Frontal cortex (tissue), 4 donors: ENCODE measurements around the gene SH3BP2. TPM values are rescaled to one million over a fixed set of nuclear protein-coding genes. Genes with fewer than 3 reads are reported as not detected.

Experiments used
- DNase-seq, 2 donors: peaks; one replicate each; pipeline ENCODE4 v3.0.0; 2012; ENCODE audit warnings: low spot score in 2 of 2
- FAIRE-seq: peaks from 2 replicates; lab custom pipeline; 2012; peaks lifted over from hg19 to GRCh38; lab: Jason Lieb, UNC
- total RNA-seq: library from RNA; depleted of rRNA; stranded (reverse); fragments of >200 nt; gene quantifications from one replicate; pipeline ENCODE4 v1.2.3, GENCODE V29; 2014
- donor health status: control.
- donor health status: control.
- donor health status: control.

The SH3BP2 gene
- 19.6 TPM for total RNA-seq

GRCh38 chr4:2792711-2793585, at the start of gene SH3BP2:
TSS of gene SH3BP2 (plus strand) at chr4:2793085. CDS start at chr4:2820618, 27,533 bp downstream.
- peak; percentile 69 to 85 for DNase-seq
- no peak for FAIRE-seq

- FAIRE-seq (no peak), DNase-seq (no peak)
Observed at GRCh38 chr4:2743518-2744445, 49.1 kb upstream of the SH3BP2 start.

GRCh38 chr4:2744576-2745270, 48.2 kb upstream of the SH3BP2 start:
- DNase-seq (no peak), FAIRE-seq (no peak)

GRCh38 chr4:2745516-2745915, 47.4 kb upstream of the SH3BP2 start:
- DNase-seq = no peak
- no peak for FAIRE-seq

- no peak for DNase-seq
- FAIRE-seq = no peak
Observed at GRCh38 chr4:2745981-2746806, 46.7 kb upstream of the SH3BP2 start.

- DNase-seq (no peak), FAIRE-seq (no peak)
Observed at GRCh38 chr4:2746891-2747695, 45.8 kb upstream of the SH3BP2 start.

GRCh38 chr4:2750719-2751605, 41.9 kb upstream of the SH3BP2 start:
- no peak for FAIRE-seq
- no peak for DNase-seq

- no peak for DNase-seq
- FAIRE-seq = no peak
Observed at GRCh38 chr4:2753436-2753835, 39.4 kb upstream of the SH3BP2 start.

GRCh38 chr4:2754848-2755819, 37.8 kb upstream of the SH3BP2 start:
- DNase-seq (no peak), FAIRE-seq (no peak)

- DNase-seq (peak; percentile 97 to 99), FAIRE-seq (no peak)
Observed at GRCh38 chr4:2755821-2756690, 36.8 kb upstream of the SH3BP2 start, which contains the start of gene TNIP2. TSS of gene TNIP2 (minus strand) at chr4:2756336. CDS start at chr4:2756289, 47 bp downstream.

- DNase-seq = no peak
- no peak for FAIRE-seq
Observed at GRCh38 chr4:2756691-2757350, 36.1 kb upstream of the SH3BP2 start.

- no peak for FAIRE-seq
Observed at GRCh38 chr4:2757426-2757825, 35.5 kb upstream of the SH3BP2 start.

GRCh38 chr4:2761035-2761923, 31.6 kb upstream of the SH3BP2 start:
- DNase-seq (no peak), FAIRE-seq (no peak)

More at GRCh38 chr4:2757426-2757825, 35.5 kb upstream of the SH3BP2 start:
- DNase-seq = no peak

GRCh38 chr4:2762048-2762447, 30.8 kb upstream of the SH3BP2 start:
- FAIRE-seq (no peak), DNase-seq (no peak)
